Activated T-cell treated with anti-CD3 and anti-CD28 coated beads, Interleukin-2, amount 50 U/mL, for 4 hours (primary cell): Measurements from ENCODE around the gene LRRC45. TPM values are rescaled to one million over a fixed set of nuclear protein-coding genes. Genes with fewer than 3 reads are reported as not detected.

Experiments used
- ATAC-seq, 2 donors: fragments of 200-7000 bp; cut with Tn5 transposase; one replicate each; pipeline ENCODE4 v1.10.0; 2021
- DNase-seq: peaks from one replicate; pipeline ENCODE4 v3.0.0-alpha.2; 2020
- H3K27me3 Mint-ChIP-seq: one replicate; pipeline ENCODE4 v1.8.0; 2021; ENCODE audit warnings: low read depth, mixed read lengths
- H3K36me3 Mint-ChIP-seq: one replicate; pipeline ENCODE4 v1.8.0; 2022; ENCODE audit warnings: mixed read lengths; ENCODE audit not compliant: insufficient read depth
- H3K4me1 Mint-ChIP-seq: one replicate; pipeline ENCODE4 v1.8.0; 2021; ENCODE audit warnings: low read depth, mixed read lengths
- H3K4me3 Mint-ChIP-seq: one replicate; pipeline ENCODE4 v1.8.0; 2021; ENCODE audit warnings: mild to moderate bottlenecking, moderate library complexity, mixed read lengths
- H3K9me3 Mint-ChIP-seq: one replicate; pipeline ENCODE4 v1.8.0; 2021; ENCODE audit warnings: mixed read lengths
- total RNA-seq, 3 donors: library from RNA; stranded (reverse); gene quantifications; one replicate each; pipeline ENCODE4 v1.2.1, GENCODE V29; 2021

Gene LRRC45
- total RNA-seq, 3 donors from 2014 or later, result 19.5 to 31.4 (median 30.8) TPM

DNA sequence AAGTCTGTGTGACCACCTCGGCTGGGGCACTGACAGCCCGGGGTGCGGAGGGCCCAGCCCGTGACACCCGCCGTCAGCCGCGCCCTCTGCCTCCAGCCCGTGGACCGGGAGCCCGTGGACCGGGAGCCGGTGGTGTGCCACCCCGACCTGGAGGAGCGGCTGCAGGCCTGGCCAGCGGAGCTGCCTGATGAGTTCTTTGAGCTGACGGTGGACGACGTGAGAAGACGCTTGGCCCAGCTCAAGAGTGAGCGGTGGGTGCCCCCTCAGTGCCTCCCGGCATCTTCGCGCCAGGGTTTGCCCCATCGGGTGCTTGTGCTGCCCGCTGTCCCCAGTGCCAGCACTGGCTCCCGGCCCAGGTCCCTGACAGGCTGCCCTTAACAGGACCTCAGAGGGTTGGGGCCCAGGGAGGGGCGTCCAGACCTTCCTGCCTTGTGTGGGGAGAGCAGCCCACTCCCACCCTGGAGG lies 14.1 kb upstream of the LRRC45 start:
- Mint-ChIP-seq H3K4me3 (no peak overlapping the region), H3K27me3 (no peaks in the 10 kb centered on the region), H3K9me3 (no peaks in the 10 kb centered on the region), H3K36me3 (no peaks in the 10 kb centered on the region), H3K4me1 (no peaks in the 10 kb centered on the region)
- ATAC-seq (no peak), DNase-seq (no peak)

DNA sequence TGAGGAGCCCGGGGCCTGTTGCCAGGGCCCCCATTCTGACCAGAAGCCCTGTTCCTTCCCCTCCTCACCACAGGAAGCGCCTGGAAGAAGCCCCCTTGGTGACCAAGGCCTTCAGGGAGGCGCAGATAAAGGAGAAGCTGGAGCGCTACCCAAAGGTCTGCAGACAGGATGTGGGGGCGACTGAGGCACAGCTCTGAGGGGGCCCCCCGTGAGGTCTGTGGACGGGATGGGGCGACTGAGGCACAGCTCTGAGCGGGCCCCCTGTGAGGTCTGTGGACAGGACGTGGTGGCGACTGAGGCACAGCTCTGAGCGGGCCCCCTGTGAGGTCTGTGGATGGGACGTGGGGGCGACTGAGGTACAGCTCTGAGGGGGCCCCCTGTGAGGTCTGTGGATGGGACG lies 13.7 kb upstream of the LRRC45 start:
- DNase-seq (no peak), ATAC-seq (no peak)
- Mint-ChIP-seq H3K4me1 (no peaks in the 10 kb centered on the region), H3K4me3 (no peak overlapping the region), H3K36me3 (no peaks in the 10 kb centered on the region), H3K9me3 (no peaks in the 10 kb centered on the region), H3K27me3 (no peaks in the 10 kb centered on the region)

DNA sequence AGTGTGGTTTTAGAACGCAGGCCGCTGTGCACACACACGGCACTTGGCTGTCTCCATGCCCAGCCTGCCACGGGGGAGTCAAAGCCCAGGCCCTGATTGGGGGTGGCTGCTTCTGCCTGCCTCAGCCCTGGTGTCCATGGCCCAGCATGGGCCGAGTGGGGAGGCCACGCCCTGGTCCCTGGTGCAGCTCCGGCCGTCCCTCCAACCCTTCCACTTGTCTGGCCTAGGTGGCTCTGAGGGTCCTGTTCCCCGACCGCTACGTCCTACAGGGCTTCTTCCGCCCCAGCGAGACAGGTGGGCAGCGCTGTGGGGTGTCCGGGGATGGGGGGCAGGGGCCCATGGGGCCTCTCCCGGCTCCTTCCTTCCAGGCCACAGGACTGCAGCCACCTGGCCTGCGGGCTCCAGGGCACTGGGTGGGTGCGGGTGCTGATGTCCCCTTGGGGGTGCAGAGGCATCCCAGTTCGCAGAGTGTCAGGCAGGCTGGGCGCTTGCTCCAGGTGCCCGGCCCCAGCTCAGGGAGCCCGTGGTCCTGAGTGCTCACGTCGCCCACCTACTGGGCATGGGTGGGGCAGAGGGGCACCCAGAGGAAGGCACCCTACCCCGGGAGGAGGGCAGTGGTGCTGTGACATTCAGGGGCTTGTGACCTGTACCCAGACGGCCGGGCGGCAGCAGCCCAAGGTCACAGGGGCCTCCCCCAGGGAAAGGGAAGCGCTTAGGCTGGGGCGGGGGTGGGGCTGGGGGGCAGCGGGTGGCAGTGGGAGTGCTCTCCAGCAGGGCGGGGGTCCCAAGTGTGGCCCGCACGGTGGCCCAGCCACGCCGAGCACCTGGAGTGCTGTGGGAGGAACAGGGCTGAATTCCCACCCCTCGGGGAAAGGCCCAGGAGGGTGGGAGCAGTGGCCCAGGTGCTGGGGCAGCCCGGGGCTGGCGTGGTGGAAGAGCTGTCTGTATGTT lies 12.3 kb upstream of the LRRC45 start:
- H3K4me1 Mint-ChIP-seq, result no peaks in the 10 kb centered on the region
- ATAC-seq (no peak), DNase-seq (no peak)
- H3K9me3 Mint-ChIP-seq, result no peaks in the 10 kb centered on the region
- H3K27me3 Mint-ChIP-seq, result no peaks in the 10 kb centered on the region
- no peak overlapping the region for H3K4me3 Mint-ChIP-seq
- H3K36me3 Mint-ChIP-seq, result no peaks in the 10 kb centered on the region

DNA sequence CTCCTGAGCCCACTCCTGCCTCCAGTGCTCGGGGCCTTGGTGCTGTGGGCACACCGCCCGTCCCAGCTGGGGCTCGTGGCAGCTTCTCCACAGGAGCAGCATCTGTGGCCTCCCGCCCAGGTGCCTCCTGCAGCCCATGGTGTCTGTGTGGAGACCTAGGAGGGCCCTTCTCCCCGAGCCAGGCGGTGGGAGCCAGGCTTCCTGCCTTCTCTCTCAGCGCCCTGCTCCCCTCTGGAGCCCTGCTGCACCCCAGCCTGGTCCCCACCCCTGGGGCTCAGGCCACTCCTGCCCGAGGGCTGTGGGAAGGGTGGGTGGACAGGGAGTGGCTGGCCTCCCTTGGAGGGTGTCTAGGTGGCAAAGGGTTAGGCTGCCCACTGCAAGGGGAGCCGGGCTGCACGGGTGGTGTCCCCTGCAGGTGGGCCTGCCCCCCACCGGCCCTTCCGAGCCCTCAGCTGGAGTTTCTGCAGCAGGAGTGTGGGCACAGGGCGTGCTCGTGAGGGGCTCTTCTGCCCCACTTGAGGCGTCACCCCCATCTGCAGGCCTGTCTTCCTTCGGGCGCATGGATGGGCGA lies 11.4 kb upstream of the LRRC45 start:
- no peak for ATAC-seq
- no peak for DNase-seq
- no peak overlapping the region for H3K4me3 Mint-ChIP-seq
- H3K9me3 Mint-ChIP-seq, result no peaks in the 10 kb centered on the region
- H3K27me3 Mint-ChIP-seq, result no peaks in the 10 kb centered on the region
- H3K4me1 Mint-ChIP-seq, result no peaks in the 10 kb centered on the region
- no peaks in the 10 kb centered on the region for H3K36me3 Mint-ChIP-seq

DNA sequence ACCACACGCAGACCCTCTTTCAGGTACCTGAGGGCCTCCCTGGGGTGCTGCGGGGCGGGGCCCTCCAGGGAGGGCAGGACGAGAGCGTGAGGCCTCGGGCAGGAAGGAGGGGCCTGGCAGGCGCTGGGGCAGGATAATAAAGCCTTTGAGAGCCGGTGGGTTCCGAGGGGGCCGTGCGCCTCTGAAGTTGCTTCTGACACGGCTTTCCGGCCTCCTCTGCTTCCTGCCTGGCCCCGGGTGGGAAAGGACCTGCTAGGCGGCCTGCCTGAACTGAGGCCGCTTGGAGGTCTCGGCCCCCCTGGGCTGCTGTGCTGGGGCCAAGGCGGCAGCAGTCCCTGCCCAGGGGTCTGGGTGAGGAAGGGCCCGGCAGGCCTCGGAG lies 10.9 kb upstream of the LRRC45 start:
- no peak overlapping the region for H3K4me3 Mint-ChIP-seq
- no peaks in the 10 kb centered on the region for H3K27me3 Mint-ChIP-seq
- DNase-seq (no peak), ATAC-seq (no peak)
- H3K36me3 Mint-ChIP-seq, result no peaks in the 10 kb centered on the region
- H3K4me1 Mint-ChIP-seq, result no peaks in the 10 kb centered on the region
- H3K9me3 Mint-ChIP-seq, result no peaks in the 10 kb centered on the region

DNA sequence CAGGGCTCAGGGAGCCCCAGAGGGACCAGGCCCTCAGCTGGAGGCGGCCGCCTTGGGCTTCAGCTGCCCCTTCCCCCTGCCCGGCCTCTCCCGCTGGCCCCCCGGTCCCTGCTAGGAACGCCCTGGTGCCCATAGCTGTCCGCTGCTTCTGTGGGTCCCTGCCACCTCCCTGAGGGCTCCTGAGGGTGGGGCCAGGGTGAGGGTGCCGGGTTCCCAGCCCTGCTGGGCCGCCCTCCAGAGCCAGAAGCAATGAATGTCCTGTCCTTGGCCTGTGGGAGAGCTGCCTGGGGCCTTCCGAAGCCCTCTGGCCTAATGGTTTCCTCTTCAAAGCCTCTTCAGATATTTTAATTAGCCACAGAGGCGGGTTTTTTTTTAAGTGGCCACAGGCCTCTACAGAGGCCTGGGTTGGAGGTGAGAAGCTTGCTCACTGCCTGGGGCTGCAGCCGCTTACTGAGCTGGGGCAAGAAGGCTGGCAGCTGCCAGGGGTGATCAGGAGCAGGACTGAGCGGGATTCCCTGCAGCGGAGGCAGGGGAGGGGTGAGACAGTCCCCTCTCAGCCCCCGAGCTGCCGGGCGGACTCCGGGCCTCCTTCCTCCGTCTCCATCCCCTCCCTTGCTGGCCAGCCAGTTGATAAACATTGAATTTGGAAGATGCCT lies 10.3 kb upstream of the LRRC45 start:
- ATAC-seq (no peak), DNase-seq (no peak)
- H3K9me3 Mint-ChIP-seq, result no peaks in the 10 kb centered on the region
- H3K27me3 Mint-ChIP-seq, result no peaks in the 10 kb centered on the region
- H3K36me3 Mint-ChIP-seq, result no peaks in the 10 kb centered on the region
- H3K4me1 Mint-ChIP-seq, result no peaks in the 10 kb centered on the region
- no peak overlapping the region for H3K4me3 Mint-ChIP-seq

DNA sequence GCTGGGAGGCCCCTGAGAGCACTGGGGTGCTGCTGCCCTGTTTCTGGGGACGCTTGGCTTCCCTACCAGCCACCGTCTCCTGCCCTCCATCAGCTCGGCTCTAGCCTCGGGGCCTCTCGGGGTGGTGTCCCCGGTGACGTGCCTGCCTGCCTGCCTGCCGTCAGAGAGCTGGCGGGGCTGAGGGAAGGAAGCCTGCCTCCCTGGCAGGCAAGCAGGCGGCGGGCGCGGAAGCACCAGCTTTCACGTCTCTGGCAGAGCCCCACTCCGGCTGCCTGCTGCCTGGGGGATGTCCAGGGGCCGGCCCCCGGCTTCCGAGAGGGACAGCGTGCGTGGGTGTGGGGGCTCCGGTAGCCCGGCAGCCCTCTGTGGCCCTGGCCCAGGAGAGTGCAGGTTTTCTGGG lies 9.8 kb upstream of the LRRC45 start:
- DNase-seq (no peak), ATAC-seq (no peak)
- no peaks in the 10 kb centered on the region for H3K9me3 Mint-ChIP-seq
- H3K27me3 Mint-ChIP-seq, result no peaks in the 10 kb centered on the region
- H3K4me3 Mint-ChIP-seq, result no peak overlapping the region
- H3K4me1 Mint-ChIP-seq, result no peaks in the 10 kb centered on the region
- no peaks in the 10 kb centered on the region for H3K36me3 Mint-ChIP-seq

DNA sequence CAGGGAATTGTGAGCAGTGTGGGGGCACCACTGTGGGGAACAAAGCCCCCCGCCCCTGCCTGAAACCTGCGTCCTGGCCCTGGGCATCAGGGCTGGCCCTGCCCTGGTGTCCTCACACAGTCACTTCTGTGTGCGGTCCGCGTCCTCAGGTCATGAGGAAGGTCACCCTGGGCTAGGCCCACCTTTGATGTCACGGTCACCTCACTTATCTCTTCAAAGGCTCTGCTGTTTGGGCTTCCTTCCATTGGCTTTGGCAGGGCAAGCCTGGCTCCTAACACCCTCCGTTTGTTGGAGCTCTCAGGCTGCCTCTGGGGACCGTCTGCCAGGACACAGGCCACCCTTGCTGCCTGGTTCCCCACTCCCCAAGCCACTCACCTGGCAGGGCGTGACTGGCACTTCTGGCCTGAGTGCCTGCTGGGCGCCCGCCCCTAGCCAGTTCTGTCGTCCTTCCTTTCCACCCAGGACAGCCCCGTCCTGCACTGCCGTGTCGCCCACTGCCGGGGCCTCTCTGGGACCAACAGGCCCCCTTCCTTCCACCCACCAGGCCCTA lies 9.3 kb upstream of the LRRC45 start:
- H3K36me3 Mint-ChIP-seq, result no peaks in the 10 kb centered on the region
- H3K4me1 Mint-ChIP-seq, result no peaks in the 10 kb centered on the region
- H3K9me3 Mint-ChIP-seq, result no peaks in the 10 kb centered on the region

DNA sequence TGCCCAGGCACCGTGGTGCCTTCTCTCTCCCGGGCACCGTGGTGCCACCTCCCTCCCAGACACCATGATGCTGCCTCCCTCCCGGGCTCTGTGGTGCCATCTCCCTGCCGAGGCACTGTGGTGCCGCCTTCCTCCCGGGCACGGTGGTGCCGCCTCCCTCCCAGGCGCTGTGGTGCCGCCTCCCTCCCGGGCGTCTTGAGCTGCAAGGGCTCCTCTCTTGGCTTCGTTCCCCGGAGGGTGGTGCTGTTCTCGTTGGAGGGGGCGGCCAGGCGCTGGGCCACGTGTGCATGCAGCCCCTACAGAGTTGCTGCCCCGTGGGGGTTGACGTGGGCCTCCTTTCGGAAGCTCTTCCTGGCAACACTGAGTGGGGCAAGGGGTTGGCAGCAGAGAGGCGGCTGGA lies 8.7 kb upstream of the LRRC45 start:
- Mint-ChIP-seq H3K9me3 (no peaks in the 10 kb centered on the region), H3K27me3 (no peaks in the 10 kb centered on the region), H3K36me3 (no peaks in the 10 kb centered on the region), H3K4me3 (no peak overlapping the region), H3K4me1 (no peaks in the 10 kb centered on the region)
- ATAC-seq (no peak), DNase-seq (no peak)

More for the DNA sequence above, 9.3 kb upstream of the LRRC45 start:
- ATAC-seq, result no peak
- Mint-ChIP-seq H3K4me3 (no peak overlapping the region), H3K27me3 (no peaks in the 10 kb centered on the region)
- DNase-seq, result no peak

DNA sequence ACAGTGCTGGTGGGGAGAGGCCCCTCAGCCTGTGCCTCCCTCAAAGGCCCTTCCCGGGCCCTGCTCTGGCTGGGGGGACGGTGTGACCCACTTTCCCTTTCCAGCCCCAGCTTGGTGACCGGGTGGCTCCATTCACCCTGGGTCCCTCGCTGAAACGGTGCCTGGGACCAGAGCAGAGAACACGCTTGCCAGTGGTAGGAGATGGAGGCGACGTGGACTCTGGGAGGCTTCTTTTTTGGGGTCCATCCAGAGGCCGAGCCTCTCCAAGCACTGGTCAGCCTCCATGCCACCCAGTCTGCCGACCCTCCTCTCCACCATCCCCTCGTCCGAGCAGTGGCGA lies 8.2 kb upstream of the LRRC45 start:
- Mint-ChIP-seq H3K36me3 (no peaks in the 10 kb centered on the region), H3K4me3 (no peak overlapping the region), H3K27me3 (no peaks in the 10 kb centered on the region), H3K9me3 (no peaks in the 10 kb centered on the region), H3K4me1 (no peaks in the 10 kb centered on the region)
- ATAC-seq (no peak), DNase-seq (no peak)

DNA sequence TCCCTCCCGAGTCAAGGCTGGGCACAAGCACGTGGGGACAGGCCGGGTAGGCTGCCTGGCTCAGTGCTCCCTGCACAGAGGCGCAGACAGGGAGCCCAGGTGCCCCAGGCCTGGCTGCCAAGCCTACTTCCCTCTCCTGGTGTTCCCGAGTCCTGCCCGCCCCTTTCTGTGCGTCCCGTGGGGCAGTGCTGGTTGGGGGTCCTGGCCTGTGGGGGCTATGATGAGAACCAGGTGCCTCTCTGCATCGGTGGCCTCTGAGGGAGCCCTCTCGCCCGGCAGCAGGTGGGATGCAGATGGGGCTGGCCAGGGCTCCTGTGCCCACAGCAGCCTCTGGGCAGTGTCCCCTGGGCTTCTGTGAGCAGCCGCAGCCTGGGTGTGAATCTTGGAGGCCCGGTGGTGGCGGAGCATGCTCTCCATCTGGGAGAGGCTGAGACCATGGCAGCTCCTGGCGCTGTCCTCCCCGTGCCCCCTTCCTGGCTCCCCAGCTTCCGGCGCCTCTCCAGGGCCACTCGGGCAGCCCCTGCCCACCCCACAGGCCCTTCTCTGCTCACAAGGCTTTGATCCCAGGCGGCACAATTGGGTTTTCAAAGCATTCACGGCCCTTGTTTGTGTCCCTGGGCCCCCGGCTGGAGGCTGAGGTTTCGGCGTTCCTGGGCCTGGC lies 7.7 kb upstream of the LRRC45 start:
- no peak for ATAC-seq

DNA sequence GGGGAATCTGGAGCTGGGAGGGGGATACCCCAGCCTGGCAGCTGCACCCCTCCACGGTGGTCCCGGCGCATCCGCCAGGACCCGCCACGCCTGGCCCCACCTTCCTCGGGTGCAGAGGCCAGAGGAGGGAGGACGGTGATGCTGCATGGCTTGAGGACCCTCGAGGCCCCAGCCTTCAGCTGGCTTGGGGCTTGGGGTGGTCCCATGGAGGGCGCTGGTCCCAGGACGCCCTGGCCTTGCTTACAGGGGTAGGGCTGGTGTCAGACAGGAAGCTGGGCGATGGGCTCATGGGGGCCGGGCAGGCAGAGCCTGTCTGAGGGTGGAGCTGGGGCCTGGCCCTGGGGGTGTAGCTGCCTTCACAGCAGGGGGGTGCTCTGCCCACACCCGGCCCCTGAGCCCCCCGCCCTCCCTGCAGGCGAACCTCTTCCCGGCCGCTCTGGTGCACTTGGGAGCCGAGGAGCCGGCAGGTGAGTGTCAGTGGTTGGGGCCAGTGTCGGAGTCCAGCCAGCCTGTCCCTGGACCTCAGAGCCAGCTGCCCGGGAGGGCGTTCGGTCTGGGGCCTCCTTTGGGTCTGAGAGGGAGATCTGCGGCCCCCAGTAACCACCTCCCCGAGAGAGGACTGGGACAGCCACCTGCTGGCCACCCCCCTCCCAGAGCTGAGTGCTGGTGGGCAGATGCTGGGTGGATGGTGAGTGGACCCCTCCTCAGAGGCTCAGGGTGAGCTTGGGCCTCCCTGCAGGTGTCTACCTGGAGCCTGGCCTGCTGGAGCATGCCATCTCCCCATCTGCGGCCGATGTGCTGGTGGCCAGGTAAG lies 6.8 kb upstream of the LRRC45 start:
- H3K4me1 Mint-ChIP-seq, result peaks cover 4% of the 10 kb centered on the region
- no peaks in the 10 kb centered on the region for H3K27me3 Mint-ChIP-seq
- no peaks in the 10 kb centered on the region for H3K36me3 Mint-ChIP-seq
- no peaks in the 10 kb centered on the region for H3K9me3 Mint-ChIP-seq
- no peak overlapping the region for H3K4me3 Mint-ChIP-seq
- no peak for DNase-seq
- ATAC-seq, result no peak

More for the DNA sequence above, 7.7 kb upstream of the LRRC45 start:
- no peaks in the 10 kb centered on the region for H3K4me1 Mint-ChIP-seq
- H3K27me3 Mint-ChIP-seq, result no peaks in the 10 kb centered on the region
- H3K36me3 Mint-ChIP-seq, result no peaks in the 10 kb centered on the region
- no peak for DNase-seq
- H3K4me3 Mint-ChIP-seq, result no peak overlapping the region
- H3K9me3 Mint-ChIP-seq, result no peaks in the 10 kb centered on the region

DNA sequence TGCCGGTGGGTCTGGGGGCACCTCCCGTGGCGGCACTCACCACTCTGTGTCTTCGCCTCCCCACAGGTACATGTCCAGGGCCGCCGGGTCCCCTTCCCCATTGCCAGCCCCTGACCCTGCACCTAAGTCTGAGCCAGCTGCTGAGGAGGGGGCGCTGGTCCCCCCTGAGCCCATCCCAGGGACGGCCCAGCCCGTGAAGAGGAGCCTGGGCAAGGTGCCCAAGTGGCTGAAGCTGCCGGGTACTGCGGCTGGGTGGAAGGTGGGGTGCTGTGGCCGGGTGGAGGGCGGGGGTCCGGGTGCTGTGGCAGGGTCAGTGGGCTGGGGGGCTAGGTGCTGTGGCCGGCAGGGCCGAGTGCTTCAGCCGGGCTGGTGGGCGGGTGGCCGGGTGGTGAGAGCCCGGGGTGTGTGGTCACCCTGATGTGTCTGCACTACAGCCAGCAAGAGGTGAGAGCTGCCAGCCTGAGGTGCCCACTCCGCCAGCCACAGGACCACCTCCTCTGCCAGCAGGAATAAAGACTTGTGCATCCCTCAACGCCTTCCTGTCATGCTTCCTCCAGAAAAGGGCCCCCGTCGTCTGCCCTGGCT lies 6.1 kb upstream of the LRRC45 start:
- Mint-ChIP-seq H3K4me3 (no peak overlapping the region), H3K4me1 (peaks cover 10% of the 10 kb centered on the region), H3K9me3 (no peaks in the 10 kb centered on the region), H3K27me3 (no peaks in the 10 kb centered on the region), H3K36me3 (no peaks in the 10 kb centered on the region)
- DNase-seq, result no peak
- no peak for ATAC-seq
